OCI-LY1 (cell line): Measurements from ENCODE around the gene ITIH1.

ENCODE experiments used
- CTCF ChIP-seq: fragments of 200-600 bp; sonication (generic), shearing (Covaris generic); IDR thresholded peaks from 2 replicates; pipeline ENCODE4 v1.5.1; 2017; ENCODE audit warnings: mild to moderate bottlenecking, antibody characterized with exemption, low read length, moderate library complexity, mixed read lengths
- EZH2 ChIP-seq: fragments of 200-600 bp; sonication (generic), shearing (Covaris generic); IDR thresholded peaks from 2 replicates; pipeline ENCODE4 v1.8.0; 2017; ENCODE audit warnings: borderline replicate concordance, mixed run types, mild to moderate bottlenecking, antibody characterized with exemption, low read length, moderate library complexity, mixed read lengths

- no peak for TF ChIP-seq CTCF
- TF ChIP-seq EZH2: no peak
Measured at GRCh38 chr3:52836471-52836845, 59.1 kb downstream of the ITIH1 start.
